GM19395 (cell line): ENCODE data around the gene DLG2.
"Not testable (repeated sequence)": the region's sequence is repeated elsewhere in the genome, so short reads cannot be mapped to it uniquely, and the experiment has no call there.

Experiments used
- ATAC-seq: cut with Tn5 transposase; IDR thresholded peaks from one replicate; pipeline ENCODE4 v1.9.1; 2021; ENCODE audit warnings: mild to moderate bottlenecking, moderate library complexity; ENCODE audit not compliant: unreplicated experiment

The DLG2 gene

GRCh38 chr11:85627332-85627997, at the start of gene DLG2:
DLG2 (minus strand) TSS chr11:85627344.
- ATAC-seq: peak; percentile 6

DNA sequence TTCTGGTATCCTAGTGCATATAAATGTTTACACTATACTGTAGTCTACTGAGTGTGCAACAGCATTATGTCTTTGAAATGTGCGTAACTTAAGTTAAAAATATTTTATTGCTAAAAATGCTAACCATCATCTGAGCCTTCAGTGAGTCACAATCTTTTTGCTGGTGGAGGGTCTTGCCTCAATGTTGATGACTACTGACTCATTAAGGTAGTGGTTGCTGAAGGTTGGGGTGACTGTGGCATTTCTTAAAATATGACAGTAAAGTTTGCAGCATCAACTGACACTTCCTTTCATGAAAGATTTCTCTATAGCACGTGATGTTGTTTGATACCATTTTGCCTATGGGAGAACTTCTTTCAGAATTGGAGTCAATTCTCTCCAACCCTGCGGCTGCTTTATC, 46.2 kb upstream of the DLG2 start:
- no peak for ATAC-seq

DNA sequence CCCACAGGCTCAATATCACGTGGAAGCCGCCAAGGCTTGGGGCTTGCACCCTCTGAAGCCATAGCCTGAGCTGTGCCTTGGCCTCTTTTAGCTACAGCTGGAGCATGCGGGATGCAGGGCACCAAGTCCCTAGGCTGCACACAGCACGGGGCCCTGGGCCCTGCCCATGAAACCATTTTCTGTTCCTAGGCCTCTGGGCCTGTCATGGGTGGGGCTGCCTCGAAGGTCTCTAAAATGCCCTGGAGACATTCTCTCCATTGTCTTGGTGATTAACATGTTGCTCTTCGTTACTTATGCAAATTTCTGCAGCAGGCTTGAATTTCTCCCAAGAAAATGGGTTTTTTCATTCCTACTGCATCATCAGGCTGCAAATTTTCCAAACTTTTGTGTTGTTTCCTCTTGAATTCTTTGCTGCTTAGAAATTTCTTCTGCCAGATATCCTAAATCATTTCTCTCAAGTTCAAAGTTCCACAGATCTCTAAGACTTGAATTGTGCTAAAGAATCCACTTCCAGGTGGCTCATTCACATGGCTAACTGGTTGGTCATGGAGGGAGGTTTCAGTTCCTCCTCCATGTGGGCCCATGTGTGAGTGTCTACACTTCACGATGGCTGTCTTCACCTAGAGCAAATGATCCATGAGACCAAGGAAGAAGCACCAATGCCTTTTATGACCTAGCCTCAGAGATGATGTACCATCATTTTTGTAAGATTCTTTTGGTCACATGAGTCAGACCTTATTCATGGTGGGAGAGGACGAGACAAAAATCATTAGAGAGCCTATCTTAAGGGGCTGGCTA, 45.2 kb upstream of the DLG2 start:
- ATAC-seq: no peak

GRCh38 chr11:85670949-85671663, 44.0 kb upstream of the DLG2 start:
- ATAC-seq: not testable (repeated sequence)

- ATAC-seq: no peak
Measured at GRCh38 chr11:85668157-85668556, 41.0 kb upstream of the DLG2 start.

- ATAC-seq: no peak
Measured at GRCh38 chr11:85666687-85667086, 39.5 kb upstream of the DLG2 start.

DNA sequence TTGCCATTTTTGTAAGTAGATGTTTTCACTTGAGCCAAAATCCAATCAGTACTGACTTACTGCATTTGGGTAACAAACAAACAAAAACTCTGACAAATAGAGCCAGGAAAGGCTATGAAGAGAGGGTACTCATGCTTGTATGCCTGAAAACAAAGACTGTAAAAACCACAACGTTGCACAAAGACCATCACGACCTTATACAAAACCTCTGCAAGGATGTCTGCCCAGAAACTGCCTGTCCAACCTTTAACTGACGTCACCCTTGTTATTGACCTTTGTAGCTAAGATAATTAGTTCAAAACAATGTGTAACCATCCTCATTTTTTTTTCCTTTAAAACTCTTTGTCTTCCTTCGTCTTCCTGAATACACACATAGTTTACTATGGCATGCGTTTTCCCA, 38.6 kb upstream of the DLG2 start:
- ATAC-seq: no peak

DNA sequence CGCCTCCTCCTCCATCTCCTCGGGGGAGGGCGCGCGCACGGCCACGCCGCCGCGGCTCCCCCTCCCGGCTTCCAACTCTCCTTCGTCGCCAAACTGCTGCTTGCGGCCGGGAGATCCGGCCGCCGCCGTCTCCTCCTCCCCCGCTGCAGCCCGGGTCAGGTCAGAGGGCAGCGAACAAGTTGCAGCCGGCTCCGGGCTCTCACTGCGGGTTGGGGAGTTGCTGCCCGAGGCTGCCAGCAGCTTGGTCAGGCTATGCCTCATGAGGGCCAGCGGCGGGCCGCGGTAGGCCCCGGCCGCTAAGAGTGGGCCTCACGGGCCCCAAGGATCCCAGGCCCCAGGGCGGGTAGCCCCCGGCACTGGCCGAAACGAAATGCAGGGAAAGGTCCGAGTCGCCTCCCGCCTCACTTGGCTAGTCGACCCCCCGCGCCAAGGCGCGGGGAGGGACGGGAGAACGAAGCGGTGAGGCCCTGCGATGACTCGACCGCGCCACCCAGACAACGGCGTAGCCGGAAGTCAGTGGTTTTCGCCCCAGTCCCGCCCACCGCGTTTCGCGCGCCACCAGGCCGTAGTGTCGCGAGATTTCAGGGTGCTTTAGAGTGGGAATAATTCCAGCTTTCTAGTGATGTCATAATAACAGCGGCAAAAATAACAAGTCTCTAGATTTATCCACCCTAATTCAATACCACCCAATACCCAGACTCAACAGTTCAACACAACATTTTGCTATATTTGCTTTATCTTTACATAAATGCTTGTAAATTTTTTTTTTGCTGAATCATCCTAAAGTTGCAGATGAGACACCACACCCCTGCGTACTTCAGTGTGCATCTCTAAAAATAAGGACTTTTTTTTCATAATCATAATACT, 37.7 kb upstream of the DLG2 start, which contains the start of gene CREBZF:
CREBZF (minus strand) TSS at position 515 of the 867 bp plus-strand sequence; CDS start at position 261, 254 bp downstream.
- ATAC-seq: peak; percentile 91

GRCh38 chr11:85663753-85664614, 36.8 kb upstream of the DLG2 start:
- ATAC-seq: peak; percentile 72

- ATAC-seq: no peak
Measured at GRCh38 chr11:85663080-85663752, 36.1 kb upstream of the DLG2 start.

GRCh38 chr11:85661972-85662664, 35.0 kb upstream of the DLG2 start:
- no peak for ATAC-seq

GRCh38 chr11:85658180-85658579, 31.0 kb upstream of the DLG2 start:
- no peak for ATAC-seq

DNA sequence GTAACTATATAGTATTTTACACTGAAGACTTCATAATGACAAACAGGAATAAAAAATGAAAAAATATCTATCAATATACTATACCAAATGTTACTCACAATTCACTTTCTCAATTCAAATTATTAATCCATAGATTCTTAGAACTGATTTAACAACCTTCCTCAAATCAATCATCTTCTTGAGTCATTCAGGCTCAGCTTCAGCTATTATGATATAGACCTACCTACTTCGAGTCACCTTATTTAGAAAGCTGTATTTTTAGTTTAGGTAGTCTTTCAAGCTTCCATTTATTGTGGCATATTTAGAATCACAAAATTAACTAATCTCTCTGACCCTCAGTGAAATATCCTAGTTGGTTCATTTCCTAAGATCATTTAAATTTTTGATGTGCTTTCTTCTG, 29.6 kb upstream of the DLG2 start:
- ATAC-seq: no peak

- ATAC-seq: not testable (repeated sequence)
Measured at GRCh38 chr11:85654343-85654742, 27.2 kb upstream of the DLG2 start.

GRCh38 chr11:85652786-85653447, 25.8 kb upstream of the DLG2 start:
- no peak for ATAC-seq

GRCh38 chr11:85651118-85651517, 24.0 kb upstream of the DLG2 start:
- no peak for ATAC-seq

DNA sequence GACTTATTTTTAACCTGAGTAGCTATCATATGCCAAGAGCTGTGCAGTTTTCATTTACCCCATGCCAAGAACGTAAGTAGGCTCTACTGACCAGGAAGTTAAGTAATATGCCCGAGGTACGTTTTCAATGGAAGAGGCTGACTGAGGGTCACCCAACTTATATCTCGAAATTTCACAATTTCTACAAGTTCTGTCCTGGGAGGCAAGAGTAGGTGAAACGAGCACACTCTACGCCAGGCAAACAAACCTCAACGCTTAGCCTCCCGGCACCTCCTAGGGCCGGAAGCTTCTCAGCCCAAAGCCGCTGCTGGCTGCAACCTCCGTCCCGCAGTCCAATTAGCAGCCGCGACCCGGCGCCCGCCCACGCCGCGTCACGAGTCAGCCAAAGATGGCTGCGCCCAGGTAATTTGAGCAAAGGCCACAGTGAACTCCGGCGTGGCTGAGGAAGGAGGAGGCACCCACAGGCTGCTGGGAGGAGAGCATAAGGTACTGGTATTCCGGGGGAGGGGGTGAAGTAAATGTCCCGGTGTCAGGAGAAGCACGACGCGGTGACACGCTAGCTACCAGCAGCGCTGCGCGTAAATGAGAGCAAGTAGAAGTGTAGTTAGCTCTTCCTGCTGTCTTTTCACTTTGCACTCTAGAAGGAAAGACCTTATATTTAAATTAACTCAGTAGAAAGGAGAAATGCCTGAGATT, 20.6 kb upstream of the DLG2 start, which contains the start of gene TMEM126A:
TMEM126A (plus strand) TSS at position 364 of the 696 bp plus-strand sequence. CDS start 2,289 bp downstream, outside the sequence.
- peak; percentile 100 for ATAC-seq
